Measurements from ENCODE around the gene NRBF2.

NRBF2 gene

DNA sequence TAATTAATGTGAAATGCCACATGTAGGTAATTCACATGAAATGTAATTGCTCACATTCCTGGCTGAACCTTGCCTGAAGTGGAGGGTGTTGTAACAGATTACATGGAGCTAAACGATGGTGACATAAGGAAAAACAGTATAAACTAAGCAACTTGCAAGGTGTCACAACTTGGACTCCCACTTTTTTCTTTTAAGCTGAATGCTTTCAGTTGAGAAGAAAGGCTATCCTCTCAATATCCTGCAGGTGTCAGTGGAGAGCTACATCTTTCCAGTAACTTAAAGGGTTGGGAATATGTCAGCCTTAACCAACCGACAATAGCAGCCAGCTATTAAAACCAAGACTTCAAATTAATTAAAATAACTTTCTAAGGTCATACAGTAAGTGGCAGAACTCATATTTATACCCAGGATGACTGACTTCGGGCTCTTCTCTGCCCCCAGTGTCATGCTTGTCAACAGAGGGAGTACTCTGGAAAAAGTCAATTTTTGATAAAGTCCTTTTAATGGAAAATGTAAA lies 33.7 kb downstream of the NRBF2 start:
- Mint-ChIP-seq H3K27me3 (no peaks in the 10 kb centered on the region), H3K4me1 (ENCODE audit: low read depth) (peaks cover 31% of the 10 kb centered on the region), H3K36me3 (ENCODE audit: low read depth) (peaks cover 45% of the 10 kb centered on the region), H3K27ac (no peak overlapping the region), H3K4me3 (no peak overlapping the region), H3K9me3 (no peaks in the 10 kb centered on the region)

GRCh38 chr10:63168821-63169462 lies 35.8 kb downstream of the NRBF2 start:
- H3K4me3 Mint-ChIP-seq, result no peak overlapping the region
- no peaks in the 10 kb centered on the region for H3K9me3 Mint-ChIP-seq
- peaks cover 53% of the 10 kb centered on the region for H3K4me1 Mint-ChIP-seq (ENCODE audit: low read depth)
- H3K27me3 Mint-ChIP-seq, result no peaks in the 10 kb centered on the region
- H3K36me3 Mint-ChIP-seq (ENCODE audit: low read depth), result peaks cover 63% of the 10 kb centered on the region
- peak overlapping the region; percentile 12 for H3K27ac Mint-ChIP-seq

GRCh38 chr10:63169624-63170023 lies 36.5 kb downstream of the NRBF2 start:
- no peaks in the 10 kb centered on the region for H3K27me3 Mint-ChIP-seq

DNA sequence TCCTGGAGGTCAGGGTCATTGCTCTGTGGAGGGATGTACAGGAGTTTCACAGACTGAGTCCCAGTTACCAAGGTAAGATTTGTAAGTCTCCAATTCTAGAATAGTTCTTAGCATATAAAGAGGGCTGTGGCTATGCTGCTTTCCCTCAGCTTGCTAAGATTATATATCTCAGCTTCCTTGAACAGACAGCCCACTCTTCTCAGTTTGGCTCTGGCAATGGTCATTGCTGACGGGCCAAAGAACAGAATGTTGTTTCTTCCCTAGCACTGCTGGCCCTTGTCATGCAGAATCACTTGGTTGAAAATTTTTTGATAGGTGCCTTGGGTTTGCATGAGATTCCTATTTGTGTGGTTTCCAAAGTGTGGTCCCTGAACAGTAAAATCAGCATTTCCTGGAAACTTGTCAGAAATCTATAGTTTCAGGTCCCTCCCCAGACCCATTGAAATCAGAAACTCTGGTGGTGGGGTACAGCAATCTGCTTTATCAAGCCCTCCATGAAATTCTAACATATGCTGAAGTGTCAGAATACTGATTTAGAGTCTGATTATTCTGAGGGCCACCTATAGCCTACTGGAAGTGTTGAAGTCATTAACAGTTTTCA lies 38.2 kb downstream of the NRBF2 start:
- H3K27me3 Mint-ChIP-seq, result no peaks in the 10 kb centered on the region
- H3K9me3 Mint-ChIP-seq, result no peaks in the 10 kb centered on the region
- H3K4me3 Mint-ChIP-seq, result no peak overlapping the region
- H3K4me1 Mint-ChIP-seq (ENCODE audit: low read depth), result peaks cover 68% of the 10 kb centered on the region
- H3K27ac Mint-ChIP-seq, result peak overlapping the region; percentile 24
- peaks cover 74% of the 10 kb centered on the region for H3K36me3 Mint-ChIP-seq (ENCODE audit: low read depth)

More at GRCh38 chr10:63169624-63170023, 36.5 kb downstream of the NRBF2 start:
- H3K9me3 Mint-ChIP-seq, result no peaks in the 10 kb centered on the region
- peaks cover 60% of the 10 kb centered on the region for H3K4me1 Mint-ChIP-seq (ENCODE audit: low read depth)
- no peak overlapping the region for H3K27ac Mint-ChIP-seq
- H3K4me3 Mint-ChIP-seq, result no peak overlapping the region
- H3K36me3 Mint-ChIP-seq (ENCODE audit: low read depth), result peaks cover 70% of the 10 kb centered on the region

- Mint-ChIP-seq H3K27me3 (no peaks in the 10 kb centered on the region), H3K4me1 (ENCODE audit: low read depth) (peaks cover 66% of the 10 kb centered on the region), H3K36me3 (ENCODE audit: low read depth) (peaks cover 75% of the 10 kb centered on the region), H3K9me3 (no peaks in the 10 kb centered on the region), H3K27ac (no peak overlapping the region), H3K4me3 (no peak overlapping the region)
Measured at GRCh38 chr10:63171926-63172325, 38.8 kb downstream of the NRBF2 start.

GRCh38 chr10:63173468-63174232 lies 40.5 kb downstream of the NRBF2 start:
- peak overlapping the region; percentile 59 for H3K4me3 Mint-ChIP-seq
- H3K9me3 Mint-ChIP-seq, result no peaks in the 10 kb centered on the region
- peaks cover 78% of the 10 kb centered on the region for H3K36me3 Mint-ChIP-seq (ENCODE audit: low read depth)
- H3K27ac Mint-ChIP-seq, result peak overlapping the region; percentile 87
- H3K27me3 Mint-ChIP-seq, result no peaks in the 10 kb centered on the region
- peaks cover 69% of the 10 kb centered on the region for H3K4me1 Mint-ChIP-seq (ENCODE audit: low read depth)

DNA sequence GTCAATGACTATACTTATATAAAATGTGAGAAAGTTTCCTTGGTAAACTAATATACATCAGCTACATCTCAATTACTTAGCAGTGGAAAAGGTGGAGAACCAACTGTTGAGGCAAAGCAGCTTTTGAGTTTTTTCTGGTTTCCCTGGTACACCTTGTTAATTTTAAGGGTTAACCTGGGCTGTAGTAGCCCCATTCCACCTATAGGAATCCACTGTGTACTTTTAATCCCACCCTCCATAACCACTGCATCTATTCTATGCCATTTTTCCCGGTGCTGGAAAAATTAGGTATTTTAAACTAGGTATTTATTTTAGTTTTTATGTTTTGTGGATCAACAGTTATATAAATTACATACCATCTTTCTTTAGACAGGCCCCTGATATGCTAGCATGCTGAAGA lies 42.4 kb downstream of the NRBF2 start:
- H3K27me3 Mint-ChIP-seq, result no peaks in the 10 kb centered on the region
- H3K36me3 Mint-ChIP-seq (ENCODE audit: low read depth), result peaks cover 67% of the 10 kb centered on the region
- no peak overlapping the region for H3K4me3 Mint-ChIP-seq
- H3K27ac Mint-ChIP-seq, result no peak overlapping the region
- H3K9me3 Mint-ChIP-seq, result no peaks in the 10 kb centered on the region
- peaks cover 57% of the 10 kb centered on the region for H3K4me1 Mint-ChIP-seq (ENCODE audit: low read depth)

GRCh38 chr10:63192826-63193225 lies 59.7 kb downstream of the NRBF2 start:
- no peaks in the 10 kb centered on the region for H3K27me3 Mint-ChIP-seq
- H3K36me3 Mint-ChIP-seq (ENCODE audit: low read depth), result peaks cover 66% of the 10 kb centered on the region
- H3K4me3 Mint-ChIP-seq, result no peak overlapping the region
- H3K27ac Mint-ChIP-seq, result peak overlapping the region; percentile 40
- no peaks in the 10 kb centered on the region for H3K4me1 Mint-ChIP-seq (ENCODE audit: low read depth)
- no peaks in the 10 kb centered on the region for H3K9me3 Mint-ChIP-seq

GRCh38 chr10:63197344-63198092 lies 64.4 kb downstream of the NRBF2 start:
- Mint-ChIP-seq H3K27ac (no peak overlapping the region), H3K9me3 (no peaks in the 10 kb centered on the region), H3K27me3 (no peaks in the 10 kb centered on the region), H3K4me1 (ENCODE audit: low read depth) (no peaks in the 10 kb centered on the region), H3K4me3 (no peak overlapping the region), H3K36me3 (ENCODE audit: low read depth) (peaks cover 42% of the 10 kb centered on the region)

DNA sequence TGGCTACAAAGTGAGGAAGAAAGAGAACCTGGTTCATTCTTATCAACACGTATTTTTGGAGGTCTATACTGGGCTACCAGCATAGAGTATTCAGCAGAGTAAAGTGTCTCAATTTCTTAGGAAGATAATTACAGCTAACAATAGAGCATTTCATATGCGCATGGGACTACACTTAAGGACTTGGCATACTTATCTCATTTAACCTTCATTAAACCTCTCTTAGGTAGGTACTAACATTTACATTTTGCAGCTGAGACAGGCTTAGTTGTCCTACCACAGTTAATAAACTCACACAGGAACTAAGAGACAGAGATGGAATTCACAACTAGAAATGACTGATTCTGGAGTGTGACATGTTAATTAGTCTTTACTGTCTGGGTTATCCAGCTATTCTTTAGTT lies 66.6 kb downstream of the NRBF2 start:
- Mint-ChIP-seq H3K27me3 (no peaks in the 10 kb centered on the region), H3K36me3 (ENCODE audit: low read depth) (peaks cover 25% of the 10 kb centered on the region), H3K9me3 (no peaks in the 10 kb centered on the region), H3K4me1 (ENCODE audit: low read depth) (peaks cover 6% of the 10 kb centered on the region), H3K27ac (no peak overlapping the region), H3K4me3 (no peak overlapping the region)

GRCh38 chr10:63200431-63200830 lies 67.3 kb downstream of the NRBF2 start:
- Mint-ChIP-seq H3K27ac (no peak overlapping the region), H3K4me1 (ENCODE audit: low read depth) (peaks cover 12% of the 10 kb centered on the region), H3K9me3 (no peaks in the 10 kb centered on the region), H3K4me3 (no peak overlapping the region), H3K27me3 (no peaks in the 10 kb centered on the region), H3K36me3 (ENCODE audit: low read depth) (peaks cover 28% of the 10 kb centered on the region)

GRCh38 chr10:63201118-63201517 lies 68.0 kb downstream of the NRBF2 start:
- Mint-ChIP-seq H3K9me3 (no peaks in the 10 kb centered on the region), H3K4me1 (ENCODE audit: low read depth) (peaks cover 18% of the 10 kb centered on the region), H3K36me3 (ENCODE audit: low read depth) (peaks cover 28% of the 10 kb centered on the region), H3K27me3 (no peaks in the 10 kb centered on the region), H3K27ac (no peak overlapping the region), H3K4me3 (no peak overlapping the region)
